ENCODE results near the gene TNFRSF12A. TPM values are rescaled to one million over a fixed set of nuclear protein-coding genes. Genes with fewer than 3 reads are reported as not detected.
A peak's percentile ranks its signal among the peaks of the same experiment; 100 is the strongest.

The TNFRSF12A gene
- total and polyA plus RNA-seq, 7 donors, result 69.5 to 889 (median 164) TPM

DNA sequence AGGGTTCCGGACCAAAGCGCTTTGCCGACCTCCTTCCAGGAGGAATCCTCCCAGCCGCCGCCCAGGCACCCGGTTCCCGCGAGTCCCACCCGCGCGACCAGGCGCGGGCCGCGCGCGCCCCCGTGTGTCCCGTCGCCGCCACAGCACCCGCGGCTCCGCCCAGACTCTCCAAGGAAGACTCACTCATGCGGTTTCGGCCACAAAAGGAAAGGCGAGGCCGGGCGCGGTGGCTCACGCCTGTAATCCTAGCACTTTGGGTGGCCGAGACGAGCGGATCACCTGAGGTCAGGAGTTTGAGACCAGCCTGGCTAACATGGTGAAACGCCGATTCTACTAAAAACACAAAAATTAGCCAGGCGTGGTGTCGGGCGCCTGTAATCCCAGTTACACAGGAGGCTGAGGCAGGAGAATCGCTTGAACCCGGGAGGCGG, 36.4 kb upstream of the TNFRSF12A start:
- Histone ChIP-seq H3K27me3 (ENCODE audit: insufficient read depth in 3 of 3, low read length in 2 of 3) (peaks cover 0 to 6% (median 0%) of the 10 kb centered on the region in 3 donors), H3K27ac (peak overlapping the region; percentile 24), H3K9me3 (no peaks in the 10 kb centered on the region), H3K4me3 (peak overlapping the region; percentile 37), H3K36me3 (ENCODE audit: insufficient read depth in 1 of 2, low read depth in 1 of 2) (no peaks in the 10 kb centered on the region), H3K4me1 (peaks cover 28% of the 10 kb centered on the region)
- WGBS, 3 donors, result 9 to 14% (median 10%) methylated on average over 29 to 42 of the region's 42 CpGs
- peak; percentile 90 for TF ChIP-seq CTCF (IDR thresholded peaks at IDR 0.05)
- DNase-seq (peak; percentile 84 to 90), ATAC-seq (peak; percentile 67 to 73 (median 69))
- intact Hi-C loops (cut with DNase I), result no loop called here

- intact Hi-C loops (cut with DNase I), result no loop called here
- peak overlapping the region; percentile 74 for H3K27ac ChIP-seq
- peaks cover 28% of the 10 kb centered on the region for H3K4me1 ChIP-seq
- 22 to 33% (median 32%) methylated on average over 9 of the region's 9 CpGs for WGBS, 3 donors
- no peaks in the 10 kb centered on the region for H3K27me3 ChIP-seq (ENCODE audit: insufficient read depth in 3 of 3, low read length in 2 of 3)
- no peaks in the 10 kb centered on the region for H3K36me3 ChIP-seq (ENCODE audit: insufficient read depth in 1 of 2, low read depth in 1 of 2)
- peak in 1 of 2 donors; percentile 75 for DNase-seq
- H3K4me3 ChIP-seq, result no peak overlapping the region
- ATAC-seq, result peak; percentile 53 to 70 (median 65)
- no peaks in the 10 kb centered on the region for H3K9me3 ChIP-seq
- TF ChIP-seq CTCF (IDR thresholded peaks at IDR 0.05), result no peak
Observed at GRCh38 chr16:2985462-2985861, 34.7 kb upstream of the TNFRSF12A start.

DNA sequence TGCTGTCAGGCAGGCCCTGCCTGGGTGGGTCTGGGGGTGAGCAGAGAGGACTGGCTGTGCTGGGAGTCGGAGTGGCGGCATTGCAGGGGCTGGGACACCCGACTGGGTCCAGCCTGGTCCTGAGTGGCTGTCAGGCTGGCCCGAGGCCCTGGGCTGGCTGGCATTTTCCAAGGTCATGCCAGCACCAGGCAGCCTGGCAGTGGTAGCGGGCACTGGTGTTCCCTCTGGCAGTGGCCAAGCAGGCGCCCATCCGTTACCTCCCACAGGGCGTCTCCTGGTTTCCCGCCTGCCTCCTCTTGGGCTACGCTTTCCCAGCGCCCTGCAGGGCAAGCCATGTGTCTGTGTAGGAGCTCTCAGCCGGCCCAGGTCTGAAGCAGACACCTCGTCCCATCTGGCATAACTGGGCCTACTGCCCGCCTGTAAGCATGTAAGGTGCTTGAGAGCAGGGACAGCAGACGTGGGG, 34.2 kb upstream of the TNFRSF12A start:
- H3K9me3 ChIP-seq, result no peaks in the 10 kb centered on the region
- H3K4me1 ChIP-seq, result peaks cover 28% of the 10 kb centered on the region
- 25 to 36% (median 33%) methylated on average over 12 to 15 of the region's 15 CpGs for WGBS, 3 donors
- no peak overlapping the region for H3K4me3 ChIP-seq
- peak overlapping the region; percentile 74 for H3K27ac ChIP-seq
- DNase-seq (peak in 1 of 2 donors; percentile 77), ATAC-seq (peak; percentile 55 to 80 (median 78))
- no peaks in the 10 kb centered on the region for H3K27me3 ChIP-seq (ENCODE audit: insufficient read depth in 3 of 3, low read length in 2 of 3)
- H3K36me3 ChIP-seq (ENCODE audit: insufficient read depth in 1 of 2, low read depth in 1 of 2), result no peaks in the 10 kb centered on the region
- intact Hi-C loops (cut with DNase I), result no loop called here
- TF ChIP-seq CTCF (IDR thresholded peaks at IDR 0.05), result no peak

DNA sequence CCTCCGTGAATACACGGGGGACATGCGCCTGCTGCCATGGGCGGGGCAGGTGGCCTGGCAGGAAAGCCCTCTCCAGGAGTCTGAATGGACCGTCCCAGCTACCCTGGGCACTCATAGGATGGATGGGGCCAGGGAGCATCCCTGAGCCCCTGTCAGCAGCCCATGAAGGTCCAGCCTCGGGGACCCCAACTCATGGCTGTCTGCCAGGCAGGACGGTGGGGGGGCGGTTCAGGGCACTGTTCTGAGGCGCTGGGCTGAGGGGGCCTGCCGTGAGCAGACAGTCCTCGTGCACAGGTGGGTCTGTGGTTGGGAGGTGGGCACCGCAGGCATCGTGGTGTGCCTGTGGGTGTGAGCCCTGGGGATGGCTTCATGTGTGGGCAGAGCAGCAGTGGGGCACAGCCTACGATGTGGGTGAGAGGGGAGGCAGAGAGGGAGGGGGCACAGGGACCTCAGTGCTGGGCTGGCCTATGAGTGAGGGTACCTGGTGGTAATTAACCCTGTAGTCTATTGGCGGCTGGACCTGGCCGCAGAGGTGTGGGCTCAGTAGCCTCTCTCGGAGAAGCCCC, 33.5 kb upstream of the TNFRSF12A start:
- DNase-seq (no peak), ATAC-seq (no peak)
- Histone ChIP-seq H3K9me3 (no peaks in the 10 kb centered on the region), H3K4me1 (peaks cover 28% of the 10 kb centered on the region), H3K4me3 (no peak overlapping the region), H3K36me3 (ENCODE audit: insufficient read depth in 1 of 2, low read depth in 1 of 2) (no peaks in the 10 kb centered on the region), H3K27me3 (ENCODE audit: insufficient read depth in 3 of 3, low read length in 2 of 3) (no peaks in the 10 kb centered on the region), H3K27ac (no peak overlapping the region)
- 55 to 69% (median 56%) methylated on average over 16 to 17 of the region's 17 CpGs for WGBS, 3 donors
- no peak for TF ChIP-seq CTCF (IDR thresholded peaks at IDR 0.05)
- intact Hi-C loops (cut with DNase I), result no loop called here

- no peak overlapping the region for H3K27ac ChIP-seq
- H3K27me3 ChIP-seq (ENCODE audit: insufficient read depth in 3 of 3, low read length in 2 of 3), result no peaks in the 10 kb centered on the region
- 72 to 83% (median 82%) methylated on average over 9 of the region's 9 CpGs for WGBS, 3 donors
- no peaks in the 10 kb centered on the region for H3K9me3 ChIP-seq
- intact Hi-C loops (cut with DNase I), result no loop called here
- ATAC-seq (no peak), DNase-seq (no peak)
- H3K36me3 ChIP-seq (ENCODE audit: insufficient read depth in 1 of 2, low read depth in 1 of 2), result no peaks in the 10 kb centered on the region
- peaks cover 28% of the 10 kb centered on the region for H3K4me1 ChIP-seq
- H3K4me3 ChIP-seq, result no peak overlapping the region
- no peak for TF ChIP-seq CTCF (IDR thresholded peaks at IDR 0.05)
Observed at GRCh38 chr16:2987286-2987685, 32.9 kb upstream of the TNFRSF12A start.

Measured in psoas muscle (tissue), 8 donors.